ENCODE results near the gene LRRC31. TPM values are rescaled to one million over a fixed set of nuclear protein-coding genes. Genes with fewer than 3 reads are reported as not detected.

The LRRC31 gene
- total RNA-seq, 2 experiments from 2014 or later = not detected

GRCh38 chr3:169841171-169841570 is 28.6 kb downstream of the LRRC31 start:
- H3K36me3 Mint-ChIP-seq = no peaks in the 10 kb centered on the region
- no peak for DNase-seq
- H3K4me1 Mint-ChIP-seq = no peaks in the 10 kb centered on the region
- H3K27me3 Mint-ChIP-seq = peaks cover 3% of the 10 kb centered on the region
- H3K4me3 Mint-ChIP-seq = no peak overlapping the region
- peaks cover 1% of the 10 kb centered on the region for H3K9me3 Mint-ChIP-seq
- H3K27ac Mint-ChIP-seq = no peak overlapping the region

- Mint-ChIP-seq H3K27ac (no peak overlapping the region), H3K9me3 (peaks cover 1% of the 10 kb centered on the region), H3K4me1 (no peaks in the 10 kb centered on the region), H3K36me3 (no peaks in the 10 kb centered on the region), H3K4me3 (no peak overlapping the region), H3K27me3 (peaks cover 3% of the 10 kb centered on the region)
- DNase-seq = no peak
Measured at GRCh38 chr3:169838511-169839030, 31.2 kb downstream of the LRRC31 start.

GRCh38 chr3:169836942-169837275 is 32.8 kb downstream of the LRRC31 start:
- no peak for DNase-seq
- H3K27ac Mint-ChIP-seq = no peak overlapping the region
- H3K36me3 Mint-ChIP-seq = no peaks in the 10 kb centered on the region
- H3K4me3 Mint-ChIP-seq = no peak overlapping the region
- H3K4me1 Mint-ChIP-seq = no peaks in the 10 kb centered on the region
- no peaks in the 10 kb centered on the region for H3K9me3 Mint-ChIP-seq
- peaks cover 3% of the 10 kb centered on the region for H3K27me3 Mint-ChIP-seq

GRCh38 chr3:169836078-169836941 is 33.4 kb downstream of the LRRC31 start:
- Mint-ChIP-seq H3K27ac (no peak overlapping the region), H3K4me3 (no peak overlapping the region), H3K27me3 (peaks cover 3% of the 10 kb centered on the region), H3K4me1 (no peaks in the 10 kb centered on the region), H3K9me3 (no peaks in the 10 kb centered on the region), H3K36me3 (no peaks in the 10 kb centered on the region)
- no peak for DNase-seq

GRCh38 chr3:169835533-169835932 is 34.2 kb downstream of the LRRC31 start:
- Mint-ChIP-seq H3K9me3 (no peaks in the 10 kb centered on the region), H3K27ac (no peak overlapping the region), H3K36me3 (no peaks in the 10 kb centered on the region), H3K27me3 (peaks cover 3% of the 10 kb centered on the region), H3K4me3 (no peak overlapping the region), H3K4me1 (no peaks in the 10 kb centered on the region)
- DNase-seq = no peak

- Mint-ChIP-seq H3K27me3 (peaks cover 3% of the 10 kb centered on the region), H3K27ac (no peak overlapping the region), H3K36me3 (no peaks in the 10 kb centered on the region), H3K9me3 (no peaks in the 10 kb centered on the region), H3K4me1 (peaks cover 9% of the 10 kb centered on the region), H3K4me3 (no peak overlapping the region)
- no peak for DNase-seq
Measured at GRCh38 chr3:169827712-169828111, 42.0 kb downstream of the LRRC31 start.

GRCh38 chr3:169825316-169825715 is 44.4 kb downstream of the LRRC31 start:
- DNase-seq = no peak
- Mint-ChIP-seq H3K27ac (no peak overlapping the region), H3K4me1 (peaks cover 9% of the 10 kb centered on the region), H3K27me3 (peaks cover 3% of the 10 kb centered on the region), H3K9me3 (no peaks in the 10 kb centered on the region), H3K36me3 (no peaks in the 10 kb centered on the region), H3K4me3 (no peak overlapping the region)

- no peak overlapping the region for H3K27ac Mint-ChIP-seq
- no peak for DNase-seq
- H3K27me3 Mint-ChIP-seq = peaks cover 3% of the 10 kb centered on the region
- no peak overlapping the region for H3K4me3 Mint-ChIP-seq
- H3K9me3 Mint-ChIP-seq = no peaks in the 10 kb centered on the region
- H3K4me1 Mint-ChIP-seq = no peaks in the 10 kb centered on the region
- no peaks in the 10 kb centered on the region for H3K36me3 Mint-ChIP-seq
Measured at GRCh38 chr3:169822983-169823382, 46.8 kb downstream of the LRRC31 start.

GRCh38 chr3:169822540-169822939 is 47.2 kb downstream of the LRRC31 start:
- Mint-ChIP-seq H3K4me1 (no peaks in the 10 kb centered on the region), H3K27me3 (peaks cover 3% of the 10 kb centered on the region), H3K36me3 (no peaks in the 10 kb centered on the region), H3K9me3 (no peaks in the 10 kb centered on the region), H3K4me3 (no peak overlapping the region), H3K27ac (no peak overlapping the region)
- DNase-seq = no peak

- H3K9me3 Mint-ChIP-seq = no peaks in the 10 kb centered on the region
- DNase-seq = no peak
- no peaks in the 10 kb centered on the region for H3K4me1 Mint-ChIP-seq
- no peak overlapping the region for H3K4me3 Mint-ChIP-seq
- H3K36me3 Mint-ChIP-seq = no peaks in the 10 kb centered on the region
- peaks cover 3% of the 10 kb centered on the region for H3K27me3 Mint-ChIP-seq
- no peak overlapping the region for H3K27ac Mint-ChIP-seq
Measured at GRCh38 chr3:169822091-169822490, 47.6 kb downstream of the LRRC31 start.

- H3K36me3 Mint-ChIP-seq = peaks cover 4% of the 10 kb centered on the region
- H3K9me3 Mint-ChIP-seq = peaks cover 18% of the 10 kb centered on the region
- H3K4me3 Mint-ChIP-seq = no peak overlapping the region
- H3K27me3 Mint-ChIP-seq = no peaks in the 10 kb centered on the region
- H3K4me1 Mint-ChIP-seq = peaks cover 7% of the 10 kb centered on the region
- DNase-seq = no peak
- H3K27ac Mint-ChIP-seq = no peak overlapping the region
Measured at GRCh38 chr3:169818316-169818715, 51.4 kb downstream of the LRRC31 start.

- Mint-ChIP-seq H3K9me3 (peaks cover 18% of the 10 kb centered on the region), H3K4me1 (peaks cover 12% of the 10 kb centered on the region), H3K27ac (no peak overlapping the region), H3K36me3 (peaks cover 4% of the 10 kb centered on the region), H3K4me3 (no peak overlapping the region), H3K27me3 (no peaks in the 10 kb centered on the region)
- no peak for DNase-seq
Measured at GRCh38 chr3:169815590-169816150, 54.1 kb downstream of the LRRC31 start.

GRCh38 chr3:169813757-169814517 is 55.8 kb downstream of the LRRC31 start:
- H3K9me3 Mint-ChIP-seq = peaks cover 18% of the 10 kb centered on the region
- peaks cover 17% of the 10 kb centered on the region for H3K4me1 Mint-ChIP-seq
- no peaks in the 10 kb centered on the region for H3K27me3 Mint-ChIP-seq
- peak overlapping the region; percentile 84 for H3K27ac Mint-ChIP-seq
- H3K4me3 Mint-ChIP-seq = peak overlapping the region; percentile 84
- H3K36me3 Mint-ChIP-seq = peaks cover 4% of the 10 kb centered on the region
- DNase-seq = peak; percentile 82

- DNase-seq = no peak
- no peaks in the 10 kb centered on the region for H3K27me3 Mint-ChIP-seq
Measured at GRCh38 chr3:169813278-169813677, 56.5 kb downstream of the LRRC31 start.

More at GRCh38 chr3:169813278-169813677, 56.5 kb downstream of the LRRC31 start:
- peaks cover 18% of the 10 kb centered on the region for H3K9me3 Mint-ChIP-seq
- H3K4me3 Mint-ChIP-seq = peak overlapping the region; percentile 84
- H3K27ac Mint-ChIP-seq = peak overlapping the region; percentile 84
- peaks cover 17% of the 10 kb centered on the region for H3K4me1 Mint-ChIP-seq
- peaks cover 5% of the 10 kb centered on the region for H3K36me3 Mint-ChIP-seq
